ENCODE data around the gene SMARCA4.

Gene SMARCA4
- 151 to 239 (median 183) reads per million in 3 experiments for total RNA-seq

DNA sequence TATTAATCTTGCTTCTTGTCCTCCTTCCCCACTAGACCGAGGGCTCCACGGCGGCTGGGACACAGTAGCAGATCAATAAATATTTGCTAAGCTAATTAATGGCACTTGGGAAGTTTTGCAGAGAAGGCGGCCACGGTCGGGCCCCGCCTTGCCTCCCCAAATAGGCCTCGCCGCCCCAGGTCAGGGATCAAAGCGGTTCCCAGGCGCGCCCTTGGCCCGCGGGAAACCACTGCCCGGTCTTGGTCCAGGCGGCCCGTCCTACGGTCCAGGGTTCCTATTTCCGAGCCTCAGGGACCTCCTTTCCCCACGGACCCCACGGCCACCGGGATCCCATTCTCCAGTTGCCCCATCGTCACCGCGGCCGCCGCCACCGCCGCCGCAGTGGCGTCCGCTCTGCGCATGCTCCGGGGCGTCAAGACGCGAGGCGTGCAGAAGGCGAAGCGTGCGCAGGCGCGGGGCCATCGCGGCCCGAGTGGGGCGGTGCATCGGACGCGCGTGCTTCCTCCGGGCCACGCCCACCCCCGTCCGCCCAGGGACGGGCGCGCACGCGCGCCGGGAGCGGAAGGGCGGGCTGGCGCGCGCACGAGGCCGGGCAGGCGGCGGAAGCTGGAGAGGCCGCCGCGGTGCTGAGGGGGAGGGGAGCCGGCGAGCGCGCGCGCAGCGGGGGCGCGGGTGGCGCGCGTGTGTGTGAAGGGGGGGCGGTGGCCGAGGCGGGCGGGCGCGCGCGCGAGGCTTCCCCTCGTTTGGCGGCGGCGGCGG lies at the start of gene SMARCA4:
TSS of gene SMARCA4 (plus strand) at position 717 of the 759 bp plus-strand sequence. CDS start 23,122 bp downstream, outside the sequence.
- DNase-seq: peak; percentile 99

DNA sequence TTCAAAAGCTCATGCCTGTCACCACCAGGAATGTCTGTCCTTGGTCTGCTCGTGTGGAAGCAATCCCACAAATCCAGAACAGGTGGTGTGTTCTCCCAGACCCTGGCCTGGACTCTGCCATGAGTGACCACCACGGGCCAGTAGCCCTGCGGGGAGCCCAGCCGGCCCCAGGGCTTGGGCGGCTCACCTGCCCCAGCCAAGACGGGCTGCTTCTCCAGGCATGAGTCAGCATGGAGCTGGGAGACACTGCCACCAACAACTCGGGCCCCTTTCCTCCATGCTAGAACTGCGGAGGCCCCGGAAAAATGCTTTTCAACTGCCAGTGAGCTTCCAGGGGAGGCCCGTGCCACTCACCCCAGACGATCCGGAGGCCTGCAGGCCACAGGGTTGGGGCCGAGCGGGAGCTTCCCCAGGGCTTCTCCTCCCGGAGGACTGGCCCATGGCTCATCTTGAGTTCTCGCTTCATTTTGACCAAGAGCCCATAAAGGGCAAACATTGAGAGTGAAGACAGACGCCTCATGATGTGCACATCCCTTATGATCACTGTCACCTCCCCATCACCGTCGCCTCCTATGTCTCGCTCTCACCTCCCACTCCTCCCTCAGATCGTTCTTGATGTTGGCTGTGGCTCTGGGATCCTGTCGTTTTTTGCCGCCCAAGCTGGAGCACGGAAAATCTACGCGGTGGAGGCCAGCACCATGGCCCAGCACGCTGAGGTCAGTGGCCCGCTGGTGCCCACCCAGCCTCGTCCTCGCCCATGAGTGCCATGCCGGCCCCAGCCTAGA lies 49.1 kb upstream of the SMARCA4 start:
- no peak for DNase-seq

DNA sequence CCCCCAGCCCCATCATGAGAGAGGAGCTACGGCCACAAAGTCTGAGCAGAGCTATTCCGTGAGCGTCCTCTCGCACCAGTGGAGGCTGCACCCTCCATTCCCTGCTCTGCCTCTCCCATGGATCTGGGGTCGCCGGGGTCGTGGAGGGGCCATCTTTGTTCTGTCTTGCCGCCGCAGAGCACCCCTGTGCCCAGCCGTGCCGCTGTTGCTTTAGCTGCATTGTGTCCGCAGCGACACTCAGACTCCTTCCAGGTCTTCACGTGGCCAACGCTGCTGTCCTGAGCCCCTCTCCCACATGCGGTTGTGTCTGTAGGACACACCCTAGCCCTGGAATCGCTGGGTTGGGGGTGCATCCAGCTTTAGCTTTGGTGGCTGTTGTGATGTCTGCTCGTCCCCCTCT lies 48.2 kb upstream of the SMARCA4 start:
- no peak for DNase-seq

DNA sequence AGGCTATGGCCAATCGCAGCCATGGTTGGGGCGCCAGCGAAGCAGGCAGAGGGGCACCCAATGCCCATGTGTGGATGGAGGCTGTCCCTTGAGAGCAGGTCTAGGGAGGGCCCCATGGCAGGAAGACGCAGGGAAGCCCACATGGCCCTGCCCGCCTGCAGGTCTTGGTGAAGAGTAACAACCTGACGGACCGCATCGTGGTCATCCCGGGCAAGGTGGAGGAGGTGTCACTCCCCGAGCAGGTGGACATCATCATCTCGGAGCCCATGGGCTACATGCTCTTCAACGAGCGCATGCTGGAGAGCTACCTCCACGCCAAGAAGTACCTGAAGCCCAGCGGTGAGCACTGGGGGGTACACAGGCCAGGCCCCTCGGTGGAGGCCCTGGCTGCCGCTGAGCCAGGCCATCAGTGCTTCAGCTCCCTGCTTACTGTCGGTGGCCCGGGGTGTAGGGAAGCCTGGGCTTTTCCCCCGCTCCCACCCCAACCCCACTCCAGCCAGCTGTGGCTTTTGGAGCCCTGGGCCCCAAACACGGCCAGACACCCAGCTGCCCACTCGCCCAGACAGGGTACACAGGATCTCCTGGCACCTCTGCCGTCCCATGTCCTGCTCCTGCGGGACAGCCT lies 47.0 kb upstream of the SMARCA4 start:
- no peak for DNase-seq

DNA sequence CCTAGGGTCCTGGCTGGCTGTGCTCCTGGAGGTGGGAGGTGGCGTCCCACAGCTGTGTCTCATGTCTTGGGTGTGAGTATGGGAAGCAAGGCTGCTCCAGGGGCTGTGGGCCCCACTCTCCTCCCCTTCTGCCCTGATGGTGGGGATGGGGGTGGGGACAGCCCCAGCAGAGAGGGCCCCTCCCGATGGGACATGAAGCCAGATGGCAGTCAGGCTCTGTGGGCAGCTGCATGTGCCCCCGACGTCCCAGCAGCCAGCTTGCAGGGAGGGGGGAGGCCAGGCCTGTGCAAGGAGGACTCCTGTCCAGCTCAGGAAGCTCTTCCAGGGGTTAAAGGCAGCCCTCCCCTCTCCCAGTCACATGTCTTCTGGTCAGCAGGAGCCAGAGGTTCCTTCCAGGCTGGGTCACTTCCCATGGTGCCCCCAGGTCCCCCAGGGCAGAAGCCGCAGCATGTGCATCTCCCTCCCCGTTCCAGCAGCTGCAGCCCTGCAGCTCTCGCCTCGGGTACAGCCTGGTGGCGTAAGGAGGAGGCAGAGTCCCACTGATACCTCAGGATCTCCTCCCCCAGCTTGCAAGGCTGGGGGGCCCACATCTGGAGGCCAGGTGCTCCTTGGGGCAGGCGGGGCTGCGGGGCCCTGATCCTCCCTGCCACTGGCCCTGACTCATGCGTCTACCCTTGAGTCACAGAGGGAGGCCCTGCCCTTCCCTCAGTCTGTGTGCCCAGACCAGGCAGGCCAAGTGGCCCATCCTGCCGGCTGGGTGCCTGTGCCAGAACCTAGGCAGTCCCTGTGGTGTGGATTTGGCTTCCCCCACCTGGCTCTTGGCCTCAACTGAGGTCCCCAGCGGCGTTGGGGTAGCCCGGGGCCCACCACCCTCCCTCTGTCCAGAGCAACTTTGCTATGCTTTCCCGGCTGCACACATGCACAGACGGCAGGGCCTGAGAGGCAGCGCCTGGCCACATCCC lies 45.4 kb upstream of the SMARCA4 start:
- no peak for DNase-seq

DNA sequence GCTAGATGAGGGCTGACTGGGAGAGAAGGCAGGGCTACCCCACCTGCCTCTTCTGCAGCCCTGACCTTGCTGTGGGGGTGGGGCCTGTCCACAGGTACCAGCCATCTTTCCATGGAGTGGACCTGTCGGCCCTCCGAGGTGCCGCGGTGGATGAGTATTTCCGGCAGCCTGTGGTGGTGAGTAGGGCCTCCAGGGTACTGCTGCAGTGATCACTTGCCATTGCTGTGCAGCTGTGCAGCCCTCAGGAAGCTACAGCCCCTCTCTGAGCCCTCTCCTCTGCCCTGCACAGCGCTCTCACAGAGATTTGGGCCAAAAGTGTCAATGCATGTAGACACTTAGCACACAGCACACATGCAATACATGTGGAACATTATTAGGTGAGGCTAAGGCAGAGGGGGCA lies 44.2 kb upstream of the SMARCA4 start:
- DNase-seq: no peak

DNA sequence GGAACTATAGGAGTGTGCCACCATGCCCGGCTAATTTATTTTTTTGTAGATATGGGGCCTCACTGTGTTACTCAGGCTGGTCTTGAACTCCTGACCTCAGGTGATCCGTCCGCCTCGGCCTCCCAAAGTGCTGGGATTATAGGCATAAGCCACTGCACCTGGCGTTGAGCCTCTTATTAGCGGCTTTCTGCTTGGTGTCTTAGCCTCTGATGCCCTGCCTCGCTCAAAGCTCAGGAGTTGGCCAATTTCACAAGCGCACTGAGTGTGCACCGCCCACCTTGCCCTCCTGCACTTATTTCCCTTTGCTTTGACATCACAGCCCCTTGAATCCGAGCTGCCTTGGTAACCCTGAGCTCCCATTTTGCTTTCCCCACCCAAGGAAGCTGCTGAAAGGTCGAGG lies 42.5 kb upstream of the SMARCA4 start:
- DNase-seq: no peak

DNA sequence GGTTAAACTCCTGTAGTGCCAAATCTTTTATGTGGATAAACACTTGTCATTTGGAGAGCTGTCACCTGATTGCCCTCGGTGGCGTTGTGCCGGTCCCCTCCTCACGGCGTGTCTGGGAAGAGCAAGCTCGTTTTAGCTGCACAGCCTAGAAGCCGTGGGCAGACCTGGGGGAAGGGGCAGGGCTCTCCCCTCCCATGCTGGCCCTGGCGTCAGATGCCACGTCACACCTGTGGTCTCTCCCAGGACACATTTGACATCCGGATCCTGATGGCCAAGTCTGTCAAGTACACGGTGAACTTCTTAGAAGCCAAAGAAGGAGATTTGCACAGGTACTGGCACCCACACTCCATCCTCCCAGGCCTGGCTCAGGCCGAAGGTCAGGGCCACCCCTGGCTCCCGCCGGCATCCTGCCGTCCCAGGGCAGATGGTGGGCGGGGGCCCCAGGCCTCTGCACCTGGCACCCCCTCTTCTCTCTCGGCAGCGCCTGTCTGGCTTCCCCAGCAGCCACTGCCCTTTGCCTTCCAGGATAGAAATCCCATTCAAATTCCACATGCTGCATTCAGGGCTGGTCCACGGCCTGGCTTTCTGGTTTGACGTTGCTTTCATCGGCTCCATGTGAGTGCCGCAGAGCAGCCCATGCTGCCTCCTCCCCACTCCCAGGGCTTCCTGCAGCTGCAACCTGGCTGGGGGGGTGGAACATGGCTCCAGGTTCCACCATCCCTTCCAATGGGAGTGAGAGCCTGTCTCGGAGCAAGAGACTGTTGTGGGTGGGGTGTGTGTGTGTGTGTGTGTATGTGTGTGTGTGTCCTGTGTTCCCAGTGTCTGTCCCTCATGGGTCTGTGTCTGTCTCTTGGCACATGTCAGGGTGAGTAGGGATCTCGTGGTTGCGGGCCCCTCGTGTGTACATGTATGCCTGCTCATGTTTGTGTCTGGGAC lies 41.2 kb upstream of the SMARCA4 start:
- no peak for DNase-seq

DNA sequence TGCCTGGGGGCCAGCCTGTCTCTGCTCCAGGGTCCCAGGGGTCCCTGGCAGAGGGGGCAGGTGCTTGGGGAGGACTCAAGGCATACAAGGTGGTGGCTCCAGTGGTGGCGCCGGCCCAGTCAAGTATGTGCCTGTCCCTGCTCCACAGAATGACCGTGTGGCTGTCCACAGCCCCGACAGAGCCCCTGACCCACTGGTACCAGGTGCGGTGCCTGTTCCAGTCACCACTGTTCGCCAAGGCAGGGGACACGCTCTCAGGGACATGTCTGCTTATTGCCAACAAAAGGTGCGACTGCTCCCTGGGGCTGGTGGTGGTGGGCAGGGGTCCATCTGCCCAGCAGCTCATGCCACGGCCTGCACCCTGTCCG lies 40.6 kb upstream of the SMARCA4 start:
- no peak for DNase-seq

DNA sequence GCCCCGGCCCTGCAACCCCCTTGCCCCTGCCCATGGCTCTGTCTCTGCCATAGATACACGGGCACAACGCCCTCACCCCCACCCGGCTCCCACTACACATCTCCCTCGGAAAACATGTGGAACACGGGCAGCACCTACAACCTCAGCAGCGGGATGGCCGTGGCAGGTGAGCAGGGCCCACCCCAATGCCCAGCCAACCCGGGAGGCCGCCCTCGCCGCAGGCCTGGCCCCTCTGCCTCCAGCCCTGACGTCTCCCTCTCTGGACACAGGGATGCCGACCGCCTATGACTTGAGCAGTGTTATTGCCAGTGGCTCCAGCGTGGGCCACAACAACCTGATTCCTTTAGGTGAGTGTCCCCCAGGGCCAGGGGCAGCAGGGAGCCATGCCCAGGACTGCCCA lies 40.0 kb upstream of the SMARCA4 start:
- no peak for DNase-seq

DNA sequence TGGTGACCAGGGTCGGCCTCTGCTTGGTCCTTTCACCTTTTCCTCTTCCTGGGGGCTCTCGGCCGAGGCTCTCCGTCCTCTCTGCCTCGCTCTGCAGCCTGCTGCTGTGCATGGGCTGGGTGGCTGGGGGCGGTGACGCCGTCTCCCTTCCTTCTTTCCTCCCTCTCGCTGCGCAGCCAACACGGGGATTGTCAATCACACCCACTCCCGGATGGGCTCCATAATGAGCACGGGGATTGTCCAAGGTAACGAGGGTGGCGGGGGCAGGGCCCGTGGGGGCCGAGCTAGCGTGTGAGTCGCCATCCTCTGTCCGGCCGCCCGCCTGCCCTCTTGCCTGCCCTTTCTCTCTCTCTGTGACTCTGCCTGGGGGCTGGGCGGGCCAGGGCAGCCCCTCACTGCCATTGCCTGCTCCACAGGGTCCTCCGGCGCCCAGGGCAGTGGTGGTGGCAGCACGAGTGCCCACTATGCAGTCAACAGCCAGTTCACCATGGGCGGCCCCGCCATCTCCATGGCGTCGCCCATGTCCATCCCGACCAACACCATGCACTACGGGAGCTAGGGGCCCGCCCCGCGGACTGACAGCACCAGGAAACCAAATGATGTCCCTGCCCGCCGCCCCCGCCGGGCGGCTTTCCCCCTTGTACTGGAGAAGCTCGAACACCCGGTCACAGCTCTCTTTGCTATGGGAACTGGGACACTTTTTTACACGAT lies 39.5 kb upstream of the SMARCA4 start:
- DNase-seq: no peak

DNA sequence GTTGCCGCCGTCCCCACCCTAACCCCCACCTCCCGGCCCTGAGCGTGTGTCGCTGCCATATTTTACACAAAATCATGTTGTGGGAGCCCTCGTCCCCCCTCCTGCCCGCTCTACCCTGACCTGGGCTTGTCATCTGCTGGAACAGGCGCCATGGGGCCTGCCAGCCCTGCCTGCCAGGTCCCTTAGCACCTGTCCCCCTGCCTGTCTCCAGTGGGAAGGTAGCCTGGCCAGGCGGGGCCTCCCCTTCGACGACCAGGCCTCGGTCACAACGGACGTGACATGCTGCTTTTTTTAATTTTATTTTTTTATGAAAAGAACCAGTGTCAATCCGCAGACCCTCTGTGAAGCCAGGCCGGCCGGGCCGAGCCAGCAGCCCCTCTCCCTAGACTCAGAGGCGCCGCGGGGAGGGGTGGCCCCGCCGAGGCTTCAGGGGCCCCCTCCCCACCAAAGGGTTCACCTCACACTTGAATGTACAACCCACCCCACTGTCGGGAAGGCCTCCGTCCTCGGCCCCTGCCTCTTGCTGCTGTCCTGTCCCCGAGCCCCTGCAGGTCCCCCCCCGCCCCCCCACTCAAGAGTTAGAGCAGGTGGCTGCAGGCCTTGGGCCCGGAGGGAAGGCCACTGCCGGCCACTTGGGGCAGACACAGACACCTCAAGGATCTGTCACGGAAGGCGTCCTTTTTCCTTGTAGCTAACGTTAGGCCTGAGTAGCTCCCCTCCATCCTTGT lies 38.8 kb upstream of the SMARCA4 start:
- no peak for DNase-seq

DNA sequence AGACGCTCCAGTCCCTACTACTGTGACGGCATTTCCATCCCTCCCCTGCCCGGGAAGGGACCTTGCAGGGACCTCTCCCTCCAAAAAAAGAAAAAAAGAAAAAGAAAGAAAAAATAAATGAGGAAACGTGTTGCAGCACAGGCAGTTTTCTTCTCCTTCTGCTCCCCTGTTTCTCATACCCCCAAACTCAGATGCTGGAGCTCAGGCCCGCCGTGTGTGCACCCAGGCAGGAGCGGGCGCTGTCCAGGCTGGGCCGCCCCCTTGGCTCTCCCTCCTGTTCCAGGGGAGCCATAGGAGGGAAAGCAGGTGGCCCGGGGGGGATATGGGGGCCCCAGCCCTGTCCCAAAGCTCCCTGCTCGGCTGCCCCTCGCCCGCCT lies 38.2 kb upstream of the SMARCA4 start:
- no peak for DNase-seq

DNA sequence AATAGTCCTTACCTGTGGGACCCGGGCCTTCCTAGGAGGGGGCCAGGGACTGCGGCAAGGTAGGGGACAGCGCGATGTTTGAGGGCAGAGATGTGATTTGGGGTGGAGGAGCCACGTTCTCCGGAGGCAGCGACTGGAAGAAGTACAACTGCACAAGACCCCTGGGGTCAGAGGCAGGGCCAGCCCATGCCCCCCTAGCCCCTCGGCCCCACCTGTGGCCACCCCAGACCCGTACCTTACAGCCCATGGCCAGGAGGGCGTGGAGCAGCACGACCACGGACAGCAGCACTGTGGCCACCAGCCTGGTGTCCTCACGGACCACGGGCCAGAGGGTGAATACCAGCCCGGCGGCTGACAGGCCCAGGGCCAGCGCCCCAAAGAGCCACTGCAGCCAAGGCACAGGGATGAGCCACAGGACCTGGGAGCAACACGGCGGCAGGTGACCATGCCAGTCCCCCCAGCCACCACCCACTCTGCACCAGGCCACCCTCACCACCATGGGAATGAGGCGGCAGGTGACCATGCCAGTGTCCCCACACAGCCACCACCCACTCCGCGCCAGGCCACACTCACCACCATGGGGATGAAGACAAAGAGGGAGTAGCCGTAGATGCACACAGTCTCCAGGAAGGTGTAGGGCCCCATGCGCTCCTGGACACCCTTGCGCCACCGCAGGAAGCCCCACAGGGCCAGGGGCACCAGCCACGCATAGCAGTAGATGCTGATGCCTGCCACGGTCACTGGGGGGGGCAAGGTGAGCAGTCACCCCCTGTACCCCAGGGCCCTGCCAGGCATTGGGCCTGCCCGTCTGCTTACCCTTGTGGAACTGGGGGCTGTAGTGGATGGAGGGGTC lies 37.3 kb upstream of the SMARCA4 start:
- no peak for DNase-seq

DNA sequence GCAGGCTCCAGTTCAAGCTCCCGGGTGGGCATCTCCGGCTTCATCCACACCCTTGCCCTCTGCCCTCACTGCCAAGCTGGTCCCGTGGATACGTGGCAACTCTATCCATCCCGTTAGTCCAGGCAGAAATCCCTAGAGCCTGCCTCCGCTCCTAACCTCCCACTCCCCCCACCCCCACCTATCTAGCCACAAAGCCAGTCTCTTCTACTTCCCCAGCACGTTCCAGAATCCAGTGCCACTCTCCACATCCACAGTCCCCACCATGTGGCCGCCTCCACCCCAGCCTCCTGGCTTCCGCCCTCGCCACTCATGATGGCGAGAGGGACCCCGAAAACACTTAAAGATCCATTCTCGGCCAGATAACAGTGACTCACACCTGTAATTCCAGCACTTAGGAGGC lies 36.2 kb upstream of the SMARCA4 start:
- no peak for DNase-seq

DNA sequence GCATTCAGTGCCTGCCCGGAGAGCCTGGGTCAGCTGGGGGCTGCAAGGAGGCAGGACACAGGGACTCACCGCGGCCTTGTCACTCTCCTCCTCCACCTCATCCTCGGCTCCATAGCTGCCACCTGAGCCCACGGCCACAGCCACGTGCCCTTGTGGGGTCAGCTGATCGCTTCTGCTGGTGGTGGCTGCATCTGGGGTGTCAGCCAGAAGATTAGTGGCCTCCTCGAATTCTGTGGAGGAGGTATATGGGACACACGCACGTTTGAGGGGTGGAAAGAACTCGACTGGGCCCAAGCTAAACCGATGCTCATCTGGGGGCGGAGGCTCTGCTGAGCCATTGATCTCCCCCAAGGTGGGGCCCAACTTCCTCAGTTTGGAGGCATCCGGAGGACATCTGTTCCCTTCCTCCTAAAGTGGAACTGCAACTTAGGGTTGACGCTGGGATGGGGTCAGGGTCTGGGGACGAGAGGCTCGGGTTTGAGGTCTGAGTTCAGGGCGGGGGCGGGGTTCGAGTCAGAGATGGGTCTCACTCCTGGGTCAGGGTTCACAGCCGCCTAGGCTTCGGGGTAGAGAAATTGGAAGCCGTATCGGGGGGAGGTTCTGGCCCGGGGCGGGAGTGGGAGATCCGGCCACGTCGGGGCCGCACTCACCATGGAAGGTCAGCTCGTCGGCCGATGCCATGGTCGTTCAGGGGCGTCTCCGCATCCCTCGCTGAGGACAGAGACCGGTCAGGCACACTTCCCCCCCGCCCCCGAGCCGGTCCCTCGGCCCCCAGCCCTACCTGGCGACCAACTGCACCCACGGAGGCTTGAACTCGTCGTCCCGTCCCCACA lies 32.9 kb upstream of the SMARCA4 start:
- DNase-seq: no peak

DNA sequence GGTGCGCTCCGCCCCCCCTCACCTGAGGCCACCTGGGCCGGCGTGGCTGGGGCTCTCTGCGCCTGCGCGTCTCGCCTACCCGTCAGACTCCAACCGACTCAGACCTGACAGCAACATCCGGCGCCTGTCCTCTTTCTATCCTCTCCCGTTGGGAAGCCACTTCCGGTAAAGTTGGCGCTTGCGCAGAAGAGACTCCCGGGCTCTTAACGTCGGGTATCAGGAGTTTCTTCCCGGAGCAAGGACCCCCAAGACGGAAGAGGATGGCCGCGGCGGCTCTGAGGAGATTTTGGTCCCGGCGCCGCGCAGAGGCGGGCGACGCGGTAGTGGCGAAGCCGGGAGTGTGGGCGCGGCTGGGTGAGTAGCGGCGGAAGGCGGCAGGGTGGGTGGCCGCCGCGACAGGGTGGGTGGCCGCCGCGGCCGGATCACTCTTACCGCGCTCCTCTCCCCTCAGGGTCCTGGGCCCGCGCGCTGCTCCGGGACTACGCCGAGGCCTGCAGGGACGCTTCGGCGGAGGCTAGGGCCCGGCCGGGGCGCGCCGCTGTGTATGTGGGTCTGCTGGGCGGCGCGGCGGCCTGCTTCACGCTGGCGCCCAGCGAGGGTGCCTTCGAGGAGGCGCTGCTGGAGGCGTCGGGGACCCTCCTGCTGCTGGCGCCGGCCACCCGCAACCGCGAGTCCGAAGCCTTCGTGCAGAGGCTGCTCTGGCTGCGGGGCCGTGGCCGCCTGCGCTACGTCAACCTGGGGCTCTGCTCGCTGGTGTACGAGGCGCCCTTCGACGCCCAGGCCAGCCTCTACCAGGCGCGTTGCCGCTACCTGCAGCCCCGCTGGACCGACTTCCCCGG lies 32.0 kb upstream of the SMARCA4 start, which contains the start of the genes TIMM29 and YIPF2:
TSS of gene TIMM29 (plus strand) at position 249 of the 839 bp plus-strand sequence. CDS start at position 261, 12 bp downstream.
TSS of gene YIPF2 (minus strand) at position 77 of the 839 bp plus-strand sequence. CDS start 229 bp downstream, outside the sequence.
- peak; percentile 89 for DNase-seq

Measured in central memory CD4-positive, alpha-beta T cell (primary cell).